ENCODE measurements around the gene SLC13A5. TPM values are rescaled to one million over a fixed set of nuclear protein-coding genes. Genes with fewer than 3 reads are reported as not detected.

Gene SLC13A5
- total and polyA plus RNA-seq, 4 donors: 88.4 to 399 (median 244) TPM

DNA sequence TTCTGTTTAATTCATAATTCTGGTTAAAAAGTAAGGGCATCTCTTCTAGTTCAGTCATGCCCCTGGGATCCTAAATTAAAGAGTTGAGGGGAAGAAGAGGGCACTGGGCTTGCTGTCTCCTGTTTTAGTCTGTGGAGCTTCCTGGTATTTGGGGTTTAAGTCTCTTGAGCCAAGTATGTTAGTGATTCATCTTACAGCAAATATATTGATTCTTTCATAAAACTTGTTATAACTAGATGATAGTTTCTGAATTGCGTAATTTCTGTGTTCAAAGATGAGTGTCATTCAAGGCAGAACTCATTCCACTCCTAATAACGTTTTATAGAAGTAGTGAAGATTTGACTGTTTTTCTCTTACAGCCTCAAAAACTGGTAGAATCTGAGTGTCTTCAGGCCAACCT is 70.6 kb downstream of the SLC13A5 start:
- WGBS: 49% methylated on average over 2 of the region's 2 CpGs

DNA sequence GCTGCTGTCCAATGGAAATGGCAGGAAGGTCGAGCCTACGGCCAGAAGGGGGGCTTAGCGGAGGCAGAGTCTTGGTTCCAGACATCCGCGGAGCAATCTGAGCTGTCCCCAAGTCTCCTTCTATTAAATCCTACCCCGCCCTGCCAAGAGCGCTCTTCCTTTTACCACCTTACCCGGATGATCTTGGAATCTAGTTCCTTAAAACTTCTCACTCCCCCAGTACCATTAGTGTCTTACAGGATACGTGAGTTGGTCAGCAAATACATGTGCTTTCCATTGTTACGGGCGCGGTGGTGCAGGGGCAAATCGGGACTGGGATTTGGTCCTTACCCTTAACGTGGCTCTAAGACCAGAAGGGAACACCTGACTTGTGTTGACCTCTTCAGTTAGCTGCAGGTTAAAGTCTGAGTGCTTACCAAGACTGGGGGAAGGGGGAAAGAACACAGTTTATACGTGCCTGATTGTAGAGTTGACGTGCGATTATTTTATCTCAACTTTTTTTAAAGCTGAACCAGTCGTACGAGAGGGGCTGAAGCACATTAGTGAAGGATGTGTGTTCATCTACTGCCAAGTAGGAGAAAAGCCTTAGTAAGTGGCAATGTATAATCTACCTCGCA is 71.8 kb downstream of the SLC13A5 start:
- peak overlapping the region; percentile 88 to 94 (median 90) for H3K4me3 ChIP-seq (ENCODE audit: low read depth in 1 of 3, low read length in 3 of 3)
- H3K9me3 ChIP-seq (ENCODE audit: control insufficient read depth in 4 of 4, low read length in 3 of 4): no peaks in the 10 kb centered on the region
- no peaks in the 10 kb centered on the region for H3K27me3 ChIP-seq (ENCODE audit: control insufficient read depth in 4 of 4, insufficient read depth in 4 of 4, low read length in 3 of 4)
- WGBS: 3% methylated on average over 20 of the region's 20 CpGs
- peaks cover 3 to 34% (median 26%) of the 10 kb centered on the region in 4 donors for H3K4me1 ChIP-seq (ENCODE audit: control insufficient read depth in 4 of 4, insufficient read depth in 4 of 4, low read length in 3 of 4)
- DNase-seq (ENCODE audit: low spot score): peak; percentile 38
- H3K9ac ChIP-seq (ENCODE audit: low read depth in 1 of 2, low read length in 2 of 2): peak overlapping the region; percentile 65 to 80
- peaks cover 2 to 18% (median 8%) of the 10 kb centered on the region in 4 donors for H3K36me3 ChIP-seq (ENCODE audit: control insufficient read depth in 4 of 4, insufficient read depth in 3 of 4, low read depth in 1 of 4, low read length in 3 of 4)
- H3K27ac ChIP-seq (ENCODE audit: low read depth in 1 of 2, low read length in 2 of 2): peak overlapping the region; percentile 69 to 82
- TF ChIP-seq HNF4A (conservative IDR thresholded peaks at IDR 0.05) (peak; percentile 59 to 62), FOXA2 (IDR thresholded peaks at IDR 0.05) (no peak), RAD21 (IDR thresholded peaks at IDR 0.05) (no peak), SP1 (IDR thresholded peaks at IDR 0.05) (peak; percentile 10), TAF1 (conservative IDR thresholded peaks at IDR 0.05) (peak; percentile 46), NR2F2 (IDR thresholded peaks at IDR 0.05) (no peak), EGR1 (IDR thresholded peaks at IDR 0.05; ENCODE audit: low read depth in 2 of 2) (no peak), YY1 (IDR thresholded peaks at IDR 0.05) (no peak), GABPA (IDR thresholded peaks at IDR 0.05 in 1 of 2, conservative IDR thresholded peaks at IDR 0.05 in 1 of 2) (no peak), JUND (IDR thresholded peaks at IDR 0.05) (no peak), HNF4G (IDR thresholded peaks at IDR 0.05) (peak; percentile 49), FOXA1 (IDR thresholded peaks at IDR 0.05) (no peak), RXRA (IDR thresholded peaks at IDR 0.05) (peak in 1 of 2 donors; percentile 29)
- TF ChIP-seq, protein P1, sequence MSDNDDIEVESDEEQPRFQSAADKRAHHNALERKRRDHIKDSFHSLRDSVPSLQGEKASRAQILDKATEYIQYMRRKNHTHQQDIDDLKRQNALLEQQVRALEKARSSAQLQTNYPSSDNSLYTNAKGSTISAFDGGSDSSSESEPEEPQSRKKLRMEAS (IDR thresholded peaks at IDR 0.05): no peak
- TF ChIP-seq, protein P2, sequence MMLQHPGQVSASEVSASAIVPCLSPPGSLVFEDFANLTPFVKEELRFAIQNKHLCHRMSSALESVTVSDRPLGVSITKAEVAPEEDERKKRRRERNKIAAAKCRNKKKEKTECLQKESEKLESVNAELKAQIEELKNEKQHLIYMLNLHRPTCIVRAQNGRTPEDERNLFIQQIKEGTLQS (IDR thresholded peaks at IDR 0.05): no peak
- TF ChIP-seq, protein P3, sequence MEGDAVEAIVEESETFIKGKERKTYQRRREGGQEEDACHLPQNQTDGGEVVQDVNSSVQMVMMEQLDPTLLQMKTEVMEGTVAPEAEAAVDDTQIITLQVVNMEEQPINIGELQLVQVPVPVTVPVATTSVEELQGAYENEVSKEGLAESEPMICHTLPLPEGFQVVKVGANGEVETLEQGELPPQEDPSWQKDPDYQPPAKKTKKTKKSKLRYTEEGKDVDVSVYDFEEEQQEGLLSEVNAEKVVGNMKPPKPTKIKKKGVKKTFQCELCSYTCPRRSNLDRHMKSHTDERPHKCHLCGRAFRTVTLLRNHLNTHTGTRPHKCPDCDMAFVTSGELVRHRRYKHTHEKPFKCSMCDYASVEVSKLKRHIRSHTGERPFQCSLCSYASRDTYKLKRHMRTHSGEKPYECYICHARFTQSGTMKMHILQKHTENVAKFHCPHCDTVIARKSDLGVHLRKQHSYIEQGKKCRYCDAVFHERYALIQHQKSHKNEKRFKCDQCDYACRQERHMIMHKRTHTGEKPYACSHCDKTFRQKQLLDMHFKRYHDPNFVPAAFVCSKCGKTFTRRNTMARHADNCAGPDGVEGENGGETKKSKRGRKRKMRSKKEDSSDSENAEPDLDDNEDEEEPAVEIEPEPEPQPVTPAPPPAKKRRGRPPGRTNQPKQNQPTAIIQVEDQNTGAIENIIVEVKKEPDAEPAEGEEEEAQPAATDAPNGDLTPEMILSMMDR (IDR thresholded peaks at IDR 0.05; ENCODE audit: low read depth, low read length, missing input control): no peak
- TF ChIP-seq, protein P4, sequence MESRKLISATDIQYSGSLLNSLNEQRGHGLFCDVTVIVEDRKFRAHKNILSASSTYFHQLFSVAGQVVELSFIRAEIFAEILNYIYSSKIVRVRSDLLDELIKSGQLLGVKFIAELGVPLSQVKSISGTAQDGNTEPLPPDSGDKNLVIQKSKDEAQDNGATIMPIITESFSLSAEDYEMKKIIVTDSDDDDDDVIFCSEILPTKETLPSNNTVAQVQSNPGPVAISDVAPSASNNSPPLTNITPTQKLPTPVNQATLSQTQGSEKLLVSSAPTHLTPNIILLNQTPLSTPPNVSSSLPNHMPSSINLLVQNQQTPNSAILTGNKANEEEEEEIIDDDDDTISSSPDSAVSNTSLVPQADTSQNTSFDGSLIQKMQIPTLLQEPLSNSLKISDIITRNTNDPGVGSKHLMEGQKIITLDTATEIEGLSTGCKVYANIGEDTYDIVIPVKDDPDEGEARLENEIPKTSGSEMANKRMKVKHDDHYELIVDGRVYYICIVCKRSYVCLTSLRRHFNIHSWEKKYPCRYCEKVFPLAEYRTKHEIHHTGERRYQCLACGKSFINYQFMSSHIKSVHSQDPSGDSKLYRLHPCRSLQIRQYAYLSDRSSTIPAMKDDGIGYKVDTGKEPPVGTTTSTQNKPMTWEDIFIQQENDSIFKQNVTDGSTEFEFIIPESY (IDR thresholded peaks at IDR 0.05): no peak
- TF ChIP-seq, protein P5, sequence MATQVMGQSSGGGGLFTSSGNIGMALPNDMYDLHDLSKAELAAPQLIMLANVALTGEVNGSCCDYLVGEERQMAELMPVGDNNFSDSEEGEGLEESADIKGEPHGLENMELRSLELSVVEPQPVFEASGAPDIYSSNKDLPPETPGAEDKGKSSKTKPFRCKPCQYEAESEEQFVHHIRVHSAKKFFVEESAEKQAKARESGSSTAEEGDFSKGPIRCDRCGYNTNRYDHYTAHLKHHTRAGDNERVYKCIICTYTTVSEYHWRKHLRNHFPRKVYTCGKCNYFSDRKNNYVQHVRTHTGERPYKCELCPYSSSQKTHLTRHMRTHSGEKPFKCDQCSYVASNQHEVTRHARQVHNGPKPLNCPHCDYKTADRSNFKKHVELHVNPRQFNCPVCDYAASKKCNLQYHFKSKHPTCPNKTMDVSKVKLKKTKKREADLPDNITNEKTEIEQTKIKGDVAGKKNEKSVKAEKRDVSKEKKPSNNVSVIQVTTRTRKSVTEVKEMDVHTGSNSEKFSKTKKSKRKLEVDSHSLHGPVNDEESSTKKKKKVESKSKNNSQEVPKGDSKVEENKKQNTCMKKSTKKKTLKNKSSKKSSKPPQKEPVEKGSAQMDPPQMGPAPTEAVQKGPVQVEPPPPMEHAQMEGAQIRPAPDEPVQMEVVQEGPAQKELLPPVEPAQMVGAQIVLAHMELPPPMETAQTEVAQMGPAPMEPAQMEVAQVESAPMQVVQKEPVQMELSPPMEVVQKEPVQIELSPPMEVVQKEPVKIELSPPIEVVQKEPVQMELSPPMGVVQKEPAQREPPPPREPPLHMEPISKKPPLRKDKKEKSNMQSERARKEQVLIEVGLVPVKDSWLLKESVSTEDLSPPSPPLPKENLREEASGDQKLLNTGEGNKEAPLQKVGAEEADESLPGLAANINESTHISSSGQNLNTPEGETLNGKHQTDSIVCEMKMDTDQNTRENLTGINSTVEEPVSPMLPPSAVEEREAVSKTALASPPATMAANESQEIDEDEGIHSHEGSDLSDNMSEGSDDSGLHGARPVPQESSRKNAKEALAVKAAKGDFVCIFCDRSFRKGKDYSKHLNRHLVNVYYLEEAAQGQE (IDR thresholded peaks at IDR 0.05): no peak

More for the DNA sequence above, 70.6 kb downstream of the SLC13A5 start:
- DNase-seq (ENCODE audit: low spot score): no peak
- Histone ChIP-seq H3K9ac (ENCODE audit: low read depth in 1 of 2, low read length in 2 of 2) (no peak overlapping the region), H3K9me3 (ENCODE audit: control insufficient read depth in 4 of 4, low read length in 3 of 4) (no peaks in the 10 kb centered on the region), H3K36me3 (ENCODE audit: control insufficient read depth in 4 of 4, insufficient read depth in 3 of 4, low read depth in 1 of 4, low read length in 3 of 4) (peaks cover 2 to 19% (median 9%) of the 10 kb centered on the region in 4 donors), H3K27me3 (ENCODE audit: control insufficient read depth in 4 of 4, insufficient read depth in 4 of 4, low read length in 3 of 4) (no peaks in the 10 kb centered on the region), H3K4me3 (ENCODE audit: low read depth in 1 of 3, low read length in 3 of 3) (no peak overlapping the region), H3K4me1 (ENCODE audit: control insufficient read depth in 4 of 4, insufficient read depth in 4 of 4, low read length in 3 of 4) (peaks cover 3 to 34% (median 26%) of the 10 kb centered on the region in 4 donors), H3K27ac (ENCODE audit: low read depth in 1 of 2, low read length in 2 of 2) (peak overlapping the region in 1 of 2 donors; percentile 13)
- TF ChIP-seq, protein P1 (IDR thresholded peaks at IDR 0.05): no peak
- TF ChIP-seq EGR1 (IDR thresholded peaks at IDR 0.05; ENCODE audit: low read depth in 2 of 2) (no peak), TAF1 (conservative IDR thresholded peaks at IDR 0.05) (no peak), JUND (IDR thresholded peaks at IDR 0.05) (no peak), RAD21 (IDR thresholded peaks at IDR 0.05) (no peak), SP1 (IDR thresholded peaks at IDR 0.05) (no peak)
- TF ChIP-seq, protein P3 (IDR thresholded peaks at IDR 0.05; ENCODE audit: low read depth, low read length, missing input control): no peak

All from liver (tissue), 9 donors.